Measurements from ENCODE around the gene RRP12.

Gene RRP12

DNA sequence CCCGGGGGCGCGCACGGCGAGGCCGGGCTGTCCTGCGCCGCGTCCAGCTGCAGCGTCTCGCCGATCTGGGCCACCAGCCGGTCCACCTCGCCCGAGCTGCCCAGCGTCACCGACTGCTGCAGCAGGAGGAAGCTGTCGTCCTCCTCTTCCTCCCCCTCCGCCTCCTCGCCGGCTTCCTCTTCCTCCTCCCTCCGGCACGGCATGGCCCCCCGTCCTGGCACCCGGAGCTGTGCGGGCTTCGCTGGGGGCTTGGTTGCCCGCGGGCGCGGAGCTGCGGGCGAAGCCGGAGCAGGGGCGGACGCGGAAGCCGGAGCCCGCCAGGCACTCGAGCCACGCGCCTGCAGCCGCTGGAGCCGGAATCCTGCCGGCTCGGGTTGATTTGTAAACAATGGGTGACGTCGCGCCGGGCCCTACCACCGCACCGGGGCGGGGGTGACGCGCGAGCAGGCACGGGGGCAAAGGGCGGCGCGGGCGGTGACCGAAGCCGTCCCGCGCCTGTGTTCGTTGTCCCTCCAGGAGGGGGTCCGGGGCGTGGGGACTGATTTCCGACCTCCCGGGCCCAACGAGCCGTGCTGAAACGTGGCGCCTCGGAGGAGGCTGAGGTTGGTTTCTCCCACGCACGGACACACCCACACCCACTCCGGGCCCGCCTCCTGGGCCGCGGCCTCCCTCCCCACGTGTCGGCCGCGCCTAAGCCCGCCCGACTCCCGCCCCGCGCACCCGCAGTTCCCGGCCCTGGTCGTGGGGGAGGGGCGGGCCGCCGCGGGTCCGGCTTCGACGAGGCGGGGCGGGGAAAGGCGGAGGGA, 66.6 kb downstream of the RRP12 start, which contains the start of gene FRAT2:
Gene FRAT2, minus strand, starts transcription at position 360 of the 806 bp plus-strand sequence. Its CDS starts 157 bp downstream, at position 203.
- DNase-seq = peak; percentile 77

DNA sequence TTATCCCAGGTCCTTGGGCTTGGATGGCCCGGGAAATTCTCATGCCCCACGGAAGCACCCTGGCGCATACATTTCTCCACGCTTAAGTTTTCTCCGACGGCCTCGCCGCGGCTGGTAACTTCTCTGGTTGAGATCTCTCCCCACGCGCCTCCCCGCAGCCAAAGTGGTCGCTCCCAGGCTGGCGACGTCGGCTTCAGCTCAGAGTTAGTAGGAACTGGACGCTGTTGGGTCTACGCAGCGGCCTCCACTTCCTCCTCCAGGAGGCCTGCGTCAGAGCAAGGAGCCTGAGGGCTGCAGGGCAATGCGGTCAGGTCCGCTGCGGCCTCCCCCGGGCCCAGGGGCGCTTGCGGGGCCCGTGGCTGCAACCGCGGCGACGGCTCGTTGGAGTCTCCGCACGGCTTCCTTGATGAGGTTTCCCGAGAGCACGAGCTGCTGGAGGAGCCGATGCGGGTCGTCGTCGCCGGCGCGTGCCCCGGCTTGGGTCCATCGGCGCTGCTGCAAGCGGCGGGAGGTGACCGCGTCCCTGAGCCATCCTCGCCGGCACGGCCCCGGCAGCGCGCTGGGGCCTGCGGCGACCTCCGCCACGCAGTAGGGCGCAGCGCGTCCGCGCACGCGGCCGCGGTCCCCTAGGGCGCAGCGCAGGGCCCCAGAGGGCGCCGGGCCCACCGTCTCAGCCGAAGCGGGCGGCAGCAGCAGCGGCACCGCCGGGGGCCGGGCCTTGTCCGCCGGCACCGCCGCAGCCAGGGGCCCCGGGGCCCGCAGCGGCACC, 67.4 kb downstream of the RRP12 start:
- DNase-seq = no peak

DNA sequence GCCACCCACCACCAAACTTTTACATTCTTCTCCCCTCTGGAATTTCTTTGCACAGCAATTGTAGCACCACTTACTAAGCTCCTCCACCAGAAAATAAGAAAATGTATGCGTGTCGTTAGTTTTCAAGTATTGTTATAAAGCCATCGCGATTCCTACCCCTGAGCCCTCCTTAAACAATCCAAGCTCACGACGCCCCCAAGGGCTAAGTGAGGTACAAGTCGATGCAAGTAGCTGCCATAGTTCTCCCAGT, 67.9 kb downstream of the RRP12 start:
- no peak for DNase-seq

DNA sequence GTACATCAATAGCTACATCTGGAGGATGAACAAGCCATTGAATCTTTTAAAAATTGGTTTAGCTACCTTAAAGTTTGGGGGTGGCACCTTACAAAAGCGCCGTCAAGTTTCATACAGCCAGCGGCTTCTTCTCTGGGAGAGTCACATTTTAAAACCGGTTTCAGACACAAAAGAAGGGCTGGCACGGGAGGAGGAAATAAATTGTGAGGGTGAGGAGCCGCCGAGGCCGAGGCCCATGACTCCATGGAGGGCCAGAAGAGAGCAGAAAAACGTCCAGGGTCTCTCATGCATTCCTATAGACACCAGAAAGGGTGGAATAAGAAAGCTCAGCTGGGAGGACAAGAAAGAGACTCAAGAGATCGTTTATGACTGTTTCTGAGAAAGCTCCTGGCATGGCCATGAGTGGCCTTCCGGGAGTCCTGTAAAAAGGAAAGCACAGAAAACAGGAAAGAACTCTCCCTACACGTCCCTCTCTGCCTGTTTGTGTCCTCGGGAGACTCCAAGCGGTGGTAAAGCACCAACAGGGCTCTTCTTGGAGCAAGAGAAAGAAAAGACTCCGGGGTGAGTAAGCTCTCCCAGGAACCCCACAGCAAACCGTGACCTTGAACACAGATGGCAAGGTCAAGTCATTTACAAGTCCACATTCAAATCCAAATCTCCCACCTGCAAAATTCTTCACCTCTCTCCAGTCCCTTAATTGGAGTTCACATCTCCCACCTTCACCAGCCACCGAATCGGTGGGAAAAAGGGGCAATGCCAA, 68.4 kb downstream of the RRP12 start:
- DNase-seq = no peak

DNA sequence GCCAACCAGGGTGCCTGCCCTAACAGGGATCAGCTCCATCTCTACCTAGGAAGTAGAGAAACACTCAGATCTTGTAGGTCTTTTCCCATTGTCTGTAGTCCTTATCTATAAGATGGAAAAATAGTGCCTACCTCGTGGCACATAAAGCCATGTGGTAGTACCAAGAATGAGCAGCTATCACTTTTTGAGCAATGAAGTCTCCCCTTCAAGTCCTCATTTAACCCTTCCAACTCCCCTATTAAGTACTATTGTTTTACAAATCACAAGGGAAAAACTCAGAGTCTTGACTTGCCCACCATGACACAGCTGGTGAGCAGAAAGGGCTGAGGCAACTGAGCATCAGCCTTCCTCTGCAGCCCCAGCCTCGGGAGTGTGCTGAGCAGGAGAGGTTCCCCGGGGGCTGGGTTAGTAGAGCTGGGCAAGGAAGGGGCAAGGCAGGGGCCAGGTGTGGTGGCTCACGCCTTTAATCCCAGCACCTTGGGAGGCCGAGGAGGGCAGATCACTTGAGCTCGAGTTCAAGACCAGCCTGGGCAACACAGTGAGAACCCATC, 69.9 kb downstream of the RRP12 start:
- DNase-seq = no peak

DNA sequence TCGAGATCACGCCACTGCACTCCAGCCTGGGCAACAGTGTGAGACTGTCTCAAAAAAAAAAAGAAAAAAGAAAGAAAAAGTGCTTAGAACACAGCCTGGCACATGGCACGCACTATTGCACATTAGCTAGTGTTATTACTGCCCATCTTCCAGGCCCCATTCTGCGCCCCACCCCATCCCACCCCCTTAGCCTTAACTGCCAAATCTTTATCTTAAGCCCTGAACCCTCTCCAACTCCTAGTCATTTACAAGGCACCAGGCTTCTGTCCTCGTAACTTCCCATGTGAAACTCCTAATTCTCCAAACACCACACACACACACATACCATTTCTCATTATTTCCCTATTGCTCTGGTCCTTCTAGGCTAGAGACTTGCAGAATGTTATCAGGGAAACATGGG, 71.4 kb downstream of the RRP12 start:
- no peak for DNase-seq

DNA sequence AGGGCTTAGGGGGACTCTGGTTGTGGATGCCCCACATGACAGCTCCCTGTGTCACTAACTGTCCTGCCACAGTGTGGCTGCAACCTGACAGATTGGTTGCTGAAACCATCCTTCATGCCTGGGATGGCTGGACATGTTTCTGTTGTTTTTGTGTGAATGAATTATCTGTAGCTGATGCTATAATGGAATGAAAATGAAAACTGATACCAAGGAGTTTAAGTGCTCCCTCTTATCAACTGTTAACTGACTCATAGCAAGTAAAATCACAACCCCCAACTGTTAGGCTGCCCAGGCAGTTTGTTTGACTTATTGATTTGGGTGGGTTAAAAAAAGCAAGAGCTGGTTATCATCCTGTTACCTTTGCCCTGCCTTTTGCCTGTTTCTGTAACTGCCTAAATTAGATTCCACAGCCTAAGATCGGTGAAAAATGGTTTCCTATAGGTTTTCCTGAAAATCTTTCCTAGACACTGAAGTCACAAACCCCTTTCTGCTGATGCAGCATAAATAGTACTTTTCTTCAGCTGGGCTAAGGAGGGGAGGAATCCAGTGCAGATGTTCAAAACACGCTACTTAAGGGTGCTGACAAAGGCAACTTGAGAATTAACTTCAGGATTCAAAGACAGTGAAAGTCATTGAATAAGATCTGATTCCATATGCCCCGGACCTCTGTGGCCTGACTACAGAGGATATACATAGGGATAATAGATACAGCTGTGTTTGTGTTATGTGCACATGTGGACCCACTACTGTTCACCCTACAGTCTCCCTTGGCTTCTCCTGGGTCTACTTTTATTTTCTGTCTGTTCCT, 72.3 kb downstream of the RRP12 start:
- DNase-seq = no peak

DNA sequence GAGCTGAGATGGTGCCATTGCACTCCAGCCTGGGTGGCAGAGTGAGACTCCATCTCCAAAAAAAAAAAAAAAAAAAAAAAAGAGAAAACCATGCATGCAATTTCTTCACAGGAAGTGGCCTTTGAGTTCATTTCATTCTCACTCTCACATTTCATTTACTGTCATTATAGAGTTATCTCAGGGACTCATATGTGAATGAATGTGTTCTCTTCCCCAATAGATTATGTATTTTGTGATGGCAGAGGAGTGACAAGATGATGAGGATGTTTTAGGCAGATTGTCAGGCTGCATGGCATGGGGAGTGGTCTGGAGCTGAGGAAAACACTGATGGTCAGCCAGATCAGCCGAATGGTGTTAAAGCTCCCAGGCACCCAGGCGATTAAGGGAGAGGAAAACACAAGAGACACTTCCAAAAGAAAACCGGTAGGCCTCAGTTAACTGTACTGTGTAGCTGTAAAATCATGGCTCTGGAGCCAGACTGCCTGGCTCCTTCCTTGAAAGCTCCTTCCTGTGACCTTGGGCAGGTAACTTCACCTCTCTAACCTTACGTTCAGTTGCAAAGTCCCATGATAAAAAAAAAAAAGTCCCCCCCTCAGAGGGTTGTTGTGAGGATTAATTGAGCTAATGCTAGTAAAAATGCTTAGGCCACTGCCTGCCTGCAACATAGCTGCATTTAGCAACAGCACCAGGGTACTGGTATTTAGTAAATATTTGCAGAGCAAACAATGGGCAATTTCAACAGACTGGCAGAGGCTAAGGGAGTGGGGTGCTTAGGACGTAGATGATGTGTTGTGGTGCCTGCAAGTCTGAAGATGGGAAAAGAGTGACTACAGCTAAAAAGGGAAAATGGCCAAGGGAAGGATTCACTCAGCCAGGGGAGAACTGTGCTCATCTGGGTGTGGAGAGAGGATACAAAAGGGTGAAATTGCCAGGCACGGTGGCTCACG, 73.5 kb downstream of the RRP12 start:
- DNase-seq = no peak

DNA sequence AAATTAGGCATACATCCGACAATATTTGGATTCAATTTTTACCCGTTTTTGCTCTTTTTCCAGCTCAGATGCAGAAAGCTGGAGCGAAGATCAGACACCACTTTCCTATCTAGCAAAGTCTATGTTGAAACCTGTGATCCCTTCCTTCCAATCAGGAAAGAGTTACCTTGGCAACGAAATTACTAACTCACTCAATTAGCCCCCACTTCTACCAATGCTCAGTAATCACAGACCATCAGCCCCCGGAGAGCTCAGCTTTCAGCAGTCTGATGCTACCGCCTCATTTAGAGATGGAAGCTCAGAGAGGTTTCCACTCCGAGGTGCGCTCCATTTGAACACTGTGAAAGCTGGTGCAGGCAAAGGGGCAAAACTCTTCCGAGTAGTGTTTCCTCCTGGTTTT, 75.4 kb downstream of the RRP12 start:
- no peak for DNase-seq

DNA sequence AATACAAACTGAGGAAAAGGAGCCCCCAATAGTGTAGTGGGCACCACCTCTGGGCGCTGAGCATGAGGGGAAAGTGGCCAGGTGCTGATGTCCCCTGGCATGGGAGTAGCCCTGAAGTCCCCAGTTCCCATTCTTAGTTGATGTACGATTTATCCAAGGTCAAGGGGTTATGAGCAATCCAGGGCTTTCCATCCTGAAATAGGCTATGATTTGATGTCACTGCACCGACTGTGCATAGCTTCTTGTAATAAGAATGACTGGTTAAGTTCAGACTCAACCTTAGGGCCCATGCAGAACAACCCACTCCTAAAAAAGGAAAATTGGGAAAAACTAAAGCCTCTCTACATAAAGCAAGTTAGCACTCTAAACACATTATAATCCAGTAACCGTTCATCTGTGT, 77.6 kb downstream of the RRP12 start:
- DNase-seq = no peak

DNA sequence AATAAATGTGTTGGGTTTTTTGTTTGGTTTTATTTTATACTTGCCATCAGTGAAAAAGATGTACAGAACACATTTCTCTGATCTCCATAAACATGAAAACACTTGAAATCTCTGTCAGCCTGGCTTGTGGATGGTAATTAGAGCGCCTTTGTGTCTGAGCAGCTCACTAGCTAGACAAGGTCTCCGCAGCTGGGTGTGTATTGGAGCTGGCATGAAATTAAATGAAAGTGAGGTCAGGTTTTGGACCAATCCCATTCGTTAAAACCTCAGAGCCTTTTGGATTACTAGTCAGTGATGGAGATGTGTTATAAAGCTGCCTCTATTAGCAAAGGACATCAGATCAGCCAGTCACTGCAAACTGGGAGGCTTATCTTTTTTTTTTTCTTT, 79.3 kb downstream of the RRP12 start:
- DNase-seq = no peak

DNA sequence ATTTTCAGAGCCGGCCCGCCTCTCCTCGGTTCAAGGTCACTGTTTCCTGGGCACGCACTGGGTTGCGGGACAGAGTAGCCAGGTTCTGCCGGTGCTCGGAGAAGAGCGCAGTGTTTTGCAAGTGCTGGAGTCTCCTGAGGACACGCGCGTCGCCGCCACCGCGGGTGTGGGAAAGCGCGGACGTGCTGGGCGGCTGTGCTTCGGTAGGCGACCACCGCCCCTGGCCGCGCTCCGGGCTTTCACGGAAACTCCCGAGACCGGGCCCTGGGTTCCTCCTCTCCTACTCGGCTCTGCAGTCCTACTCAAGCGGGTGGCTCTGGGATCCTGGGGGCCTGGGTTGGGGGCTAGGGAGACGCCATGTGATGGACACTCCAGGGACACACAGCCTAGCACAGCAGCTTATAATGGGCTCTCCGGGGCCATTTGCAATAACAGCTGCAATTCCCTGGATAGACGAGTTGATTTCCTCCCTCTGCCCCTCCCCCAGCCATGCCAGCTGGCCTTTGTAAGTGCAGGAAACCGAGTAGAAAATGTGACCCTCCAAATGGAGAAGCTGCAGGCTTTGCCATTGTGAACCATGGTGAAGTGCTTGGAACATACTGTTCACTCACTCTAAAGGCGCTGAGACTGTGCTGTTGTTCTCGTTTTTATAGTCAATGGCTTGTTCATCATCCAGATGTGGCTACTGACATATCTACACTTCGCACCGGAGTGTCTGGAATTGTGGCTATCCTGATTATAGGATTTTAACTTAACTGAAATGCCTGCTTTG, 79.9 kb downstream of the RRP12 start:
- DNase-seq = no peak

DNA sequence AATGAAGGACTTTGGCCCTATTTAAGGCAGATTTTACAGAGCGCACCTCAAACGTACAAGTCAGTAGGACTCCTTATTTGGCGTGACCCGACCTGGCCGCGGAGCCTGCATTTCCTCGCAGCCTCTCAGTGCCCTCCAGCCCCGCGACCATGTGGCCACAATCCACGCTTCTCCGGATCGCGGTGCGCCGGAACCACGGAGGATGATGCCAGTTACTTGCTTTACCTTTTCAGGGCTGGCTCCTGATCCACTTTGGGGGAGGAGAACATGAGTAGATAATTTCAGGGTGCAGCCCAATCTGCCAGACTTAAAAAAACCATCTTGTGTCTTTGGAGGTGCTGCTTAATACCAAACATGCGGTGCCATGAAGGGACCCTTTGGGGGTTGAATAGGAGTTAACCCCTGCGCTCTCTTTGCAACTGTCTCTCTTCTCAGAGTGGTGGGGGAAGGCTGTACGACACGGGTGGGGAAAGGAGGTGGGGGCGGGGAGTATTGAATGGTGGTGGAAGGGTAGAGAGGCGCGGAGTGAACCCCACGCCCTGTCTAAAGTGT, 80.6 kb downstream of the RRP12 start:
- DNase-seq = no peak

DNA sequence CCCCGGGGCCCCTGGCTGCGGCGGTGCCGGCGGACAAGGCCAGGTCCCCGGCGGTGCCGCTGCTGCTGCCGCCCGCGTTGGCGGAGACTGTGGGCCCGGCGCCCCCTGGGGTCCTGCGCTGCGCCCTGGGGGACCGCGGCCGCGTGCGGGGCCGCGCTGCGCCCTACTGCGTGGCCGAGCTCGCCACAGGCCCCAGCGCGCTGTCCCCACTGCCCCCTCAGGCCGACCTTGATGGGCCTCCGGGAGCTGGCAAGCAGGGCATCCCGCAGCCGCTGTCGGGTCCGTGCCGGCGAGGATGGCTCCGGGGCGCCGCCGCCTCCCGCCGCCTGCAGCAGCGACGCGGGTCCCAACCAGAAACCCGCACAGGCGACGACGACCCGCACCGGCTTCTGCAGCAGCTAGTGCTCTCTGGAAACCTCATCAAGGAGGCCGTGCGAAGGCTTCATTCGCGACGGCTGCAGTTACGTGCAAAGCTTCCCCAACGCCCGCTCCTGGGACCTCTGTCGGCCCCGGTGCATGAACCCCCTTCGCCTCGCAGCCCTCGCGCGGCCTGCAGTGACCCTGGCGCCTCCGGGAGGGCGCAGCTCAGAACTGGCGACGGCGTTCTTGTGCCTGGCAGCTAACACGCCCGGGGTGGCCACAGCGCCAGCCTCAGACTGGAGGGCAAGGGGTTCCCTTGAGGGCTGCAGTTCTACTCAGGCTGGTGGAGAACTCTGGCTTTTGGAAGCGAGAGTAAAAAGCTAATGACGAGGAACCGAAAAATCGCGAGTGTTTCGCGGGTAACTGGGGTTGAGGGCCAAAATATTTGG, 81.3 kb downstream of the RRP12 start:
- no peak for DNase-seq

DNA sequence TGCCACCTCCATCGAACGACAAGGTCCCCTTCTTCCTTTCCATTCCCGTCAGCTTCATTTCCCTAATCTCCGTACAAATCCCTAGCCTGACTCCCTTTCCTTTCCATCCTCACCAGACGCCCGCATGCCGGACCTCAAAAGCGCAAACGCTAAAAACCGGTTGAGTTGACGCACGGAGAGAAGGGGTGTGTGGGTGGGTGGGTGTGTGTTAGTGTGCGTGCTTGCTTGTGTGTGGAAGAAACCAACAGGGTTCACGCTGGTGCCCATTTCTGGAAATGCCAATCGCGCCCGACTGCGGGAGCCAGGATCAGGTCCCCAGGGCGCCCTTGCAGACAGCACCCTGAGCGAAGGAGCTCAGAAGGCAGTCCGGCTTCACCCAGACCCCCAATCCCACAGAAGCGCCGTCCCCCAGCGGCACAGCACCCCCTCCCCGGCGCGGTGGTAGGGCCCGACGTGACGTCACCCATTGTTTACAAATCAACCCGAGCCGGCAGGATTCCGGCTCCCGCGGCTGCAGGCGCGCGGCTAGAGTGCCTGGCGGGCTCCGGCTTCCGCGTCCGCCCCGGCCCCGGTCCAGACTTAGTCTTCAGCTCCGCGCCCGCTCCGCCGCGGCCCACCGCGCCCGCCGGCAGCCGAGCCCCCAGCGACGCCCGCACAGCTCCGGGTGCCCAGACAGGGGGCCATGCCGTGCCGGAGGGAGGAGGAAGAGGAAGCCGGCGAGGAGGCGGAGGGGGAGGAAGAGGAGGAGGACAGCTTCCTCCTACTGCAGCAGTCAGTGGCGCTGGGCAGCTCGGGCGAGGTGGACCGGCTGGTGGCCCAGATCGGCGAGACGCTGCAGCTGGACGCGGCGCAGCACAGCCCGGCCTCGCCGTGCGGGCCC, 82.1 kb downstream of the RRP12 start, which contains the start of gene FRAT1:
Gene FRAT1, plus strand, starts transcription at position 500 of the 880 bp plus-strand sequence. Its CDS starts 183 bp downstream, at position 683.
- peak; percentile 68 for DNase-seq

DNA sequence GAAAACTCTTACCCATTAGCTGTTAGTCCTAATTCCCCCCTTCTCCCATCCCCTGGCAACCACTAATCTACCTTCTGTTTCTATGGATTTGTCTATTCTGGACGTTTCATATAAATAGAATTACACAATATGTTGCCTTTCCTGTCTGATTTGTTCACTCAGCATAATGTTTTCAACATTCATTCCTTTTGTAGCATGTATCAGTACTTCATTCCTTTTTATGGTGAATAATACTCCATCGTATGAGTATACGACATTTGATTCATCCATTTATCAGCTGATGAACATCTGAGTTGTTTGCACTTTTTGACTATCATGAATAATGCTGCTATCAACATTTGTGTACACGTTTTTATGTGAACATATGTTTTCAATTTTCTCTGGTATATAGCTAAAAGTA, 86.5 kb downstream of the RRP12 start:
- no peak for DNase-seq

DNA sequence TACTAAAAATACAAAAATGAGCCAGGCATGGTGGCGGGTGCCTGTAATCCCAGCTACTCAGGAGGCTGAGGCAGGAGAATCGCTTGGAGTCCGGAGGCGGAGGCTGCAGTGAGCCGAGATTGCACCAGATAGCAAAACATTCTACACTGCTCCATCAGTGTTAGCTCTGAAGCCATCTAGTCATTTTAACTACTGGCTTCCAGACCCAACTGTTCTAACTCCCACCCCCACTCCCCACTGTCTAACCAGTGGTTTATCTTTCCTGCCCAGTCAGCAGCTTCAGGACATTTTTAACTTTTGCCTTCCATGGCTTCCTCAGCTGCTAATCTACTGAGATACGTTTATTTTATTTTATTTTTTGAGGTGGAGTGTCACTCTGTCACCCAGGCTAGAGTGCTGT, 88.2 kb downstream of the RRP12 start:
- DNase-seq = no peak

DNA sequence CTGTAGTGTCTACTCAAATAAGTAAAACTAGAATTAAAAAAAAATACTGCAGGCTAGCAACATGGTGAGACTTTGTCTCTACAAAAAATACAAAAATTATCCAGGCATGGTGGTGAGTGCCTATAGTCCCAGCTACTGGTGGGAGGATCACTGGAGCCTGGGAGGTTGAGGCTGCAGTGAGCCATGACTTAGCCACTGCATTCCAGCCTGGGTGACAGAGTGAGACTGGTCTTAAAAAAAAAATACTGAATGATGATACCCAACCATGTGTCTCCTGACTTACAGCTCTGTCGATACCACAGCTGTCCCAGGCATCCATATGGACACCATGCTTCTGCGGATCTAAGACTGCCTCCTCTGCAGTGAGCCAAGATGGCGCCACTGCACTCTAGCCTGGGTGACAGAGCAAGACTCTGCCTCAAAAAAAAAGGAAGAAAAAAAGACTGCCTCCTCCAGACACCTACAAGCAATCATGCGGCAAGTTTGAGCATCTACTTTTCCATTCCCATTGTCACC, 90.0 kb downstream of the RRP12 start:
- DNase-seq = no peak
